GM23338 (cell line): Measurements from ENCODE around the gene USP24. TPM values are rescaled to one million over a fixed set of nuclear protein-coding genes. Genes with fewer than 3 reads are reported as not detected.

Source experiments
- ATAC-seq: fragments of 200-7000 bp; cut with Tn5 transposase; 3 replicates; pipeline ENCODE4 v1.9.1; 2020
- DNase-seq: peaks from one replicate; pipeline ENCODE4 v3.0.0-alpha.2; 2015; ENCODE audit warnings: low spot score
- H2AFZ ChIP-seq: fragments of 200-600 bp; sonication (generic); 2 replicates; pipeline ENCODE4 v1.8.0; 2016; ENCODE audit warnings: antibody characterized with exemption, mild to moderate bottlenecking, moderate library complexity
- H3F3A ChIP-seq: fragments of 200-600 bp; sonication (generic); replicated peaks from 2 replicates; pipeline ENCODE4 v1.8.0; 2017; ENCODE audit warnings: antibody characterized with exemption, mixed run types, low read depth
- H3K27ac ChIP-seq: fragments of 200-600 bp; sonication (generic); 2 replicates; pipeline ENCODE4 v1.6.1; 2016; ENCODE audit warnings: low read depth
- H3K27me3 ChIP-seq: fragments of 200-600 bp; sonication (generic); 2 replicates; pipeline ENCODE4 v1.8.0; 2016; ENCODE audit warnings: mild to moderate bottlenecking, mixed run types, moderate library complexity; ENCODE audit not compliant: insufficient read depth
- H3K36me3 ChIP-seq: fragments of 200-600 bp; sonication (generic); 2 replicates; pipeline ENCODE4 v1.8.0; 2016; ENCODE audit warnings: mild to moderate bottlenecking; ENCODE audit not compliant: insufficient read depth
- H3K4me1 ChIP-seq: fragments of 200-600 bp; sonication (generic); 2 replicates; pipeline ENCODE4 v1.8.0; 2016; ENCODE audit warnings: mild to moderate bottlenecking, moderate library complexity; ENCODE audit not compliant: insufficient read depth
- H3K4me2 ChIP-seq: fragments of 200-600 bp; sonication (generic); 2 replicates; pipeline ENCODE4 v1.7.1; 2017; ENCODE audit warnings: mixed run types
- H3K4me3 ChIP-seq: fragments of 200-600 bp; sonication (generic); 2 replicates; pipeline ENCODE4 v1.6.1; 2016; ENCODE audit warnings: mixed run types
- H3K79me2 ChIP-seq: fragments of 200-600 bp; sonication (generic); replicated peaks from 2 replicates; pipeline ENCODE4 v1.8.0; 2017; ENCODE audit warnings: mild to moderate bottlenecking; ENCODE audit not compliant: insufficient read depth
- H3K9me2 ChIP-seq: fragments of 200-600 bp; sonication (generic); 2 replicates; pipeline ENCODE4 v1.8.0; 2017; ENCODE audit not compliant: insufficient read depth
- H4K20me1 ChIP-seq: fragments of 200-600 bp; sonication (generic); replicated peaks from 2 replicates; pipeline ENCODE4 v1.8.0; 2017; ENCODE audit warnings: mild to moderate bottlenecking; ENCODE audit not compliant: insufficient read depth
- H3K27ac Mint-ChIP-seq: 2 replicates; pipeline ENCODE4 v1.8.0; 2020; ENCODE audit warnings: inconsistent platforms, mild to moderate bottlenecking, moderate library complexity, mixed read lengths
- H3K27me3 Mint-ChIP-seq: 3 replicates; pipeline ENCODE4 v1.8.0; 2022; ENCODE audit warnings: low read depth, mild to moderate bottlenecking, moderate library complexity, mixed read lengths, inconsistent platforms; ENCODE audit not compliant: insufficient read depth, poor library complexity
- H3K36me3 Mint-ChIP-seq: 3 replicates; pipeline ENCODE4 v1.8.0; 2021; ENCODE audit warnings: low read depth, mild to moderate bottlenecking, inconsistent platforms, moderate library complexity, mixed read lengths
- H3K4me1 Mint-ChIP-seq: 3 replicates; pipeline ENCODE4 v1.8.0; 2020; ENCODE audit warnings: mild to moderate bottlenecking, inconsistent platforms, mixed read lengths
- H3K4me3 Mint-ChIP-seq: 3 replicates; pipeline ENCODE4 v1.8.0; 2021; ENCODE audit warnings: moderate library complexity, mild to moderate bottlenecking, inconsistent platforms, mixed read lengths
- H3K9me3 Mint-ChIP-seq: 3 replicates; pipeline ENCODE4 v1.8.0; 2020; ENCODE audit warnings: moderate library complexity, mild to moderate bottlenecking, inconsistent platforms, mixed read lengths
- EZH2 ChIP-seq: fragments of 200-600 bp; sonication (generic); IDR thresholded peaks from one replicate; pipeline ENCODE4 v1.8.0; 2017; ENCODE audit warnings: antibody characterized with exemption, mild to moderate bottlenecking, low read depth; ENCODE audit not compliant: unreplicated experiment
- EZH2phosphoT487 ChIP-seq: fragments of 200-600 bp; sonication (generic); IDR thresholded peaks from one replicate; pipeline ENCODE4 v1.8.1; 2018; ENCODE audit warnings: antibody characterized with exemption; ENCODE audit not compliant: unreplicated experiment
- NANOG ChIP-seq: IDR thresholded peaks from 2 replicates; pipeline ENCODE4 v1.6.1; 2016; ENCODE audit warnings: antibody characterized with exemption, borderline replicate concordance
- ZNF331 ChIP-seq: fragments of 250-450 bp; sonication (Bioruptor Pico); IDR thresholded peaks from 2 replicates; pipeline ENCODE4 v1.5.0; 2020; ENCODE audit warnings: low read depth, mild to moderate bottlenecking, moderate library complexity
- ZNF462 ChIP-seq: fragments of 250-450 bp; sonication (Bioruptor Pico); IDR thresholded peaks from 2 replicates; pipeline ENCODE4 v1.5.0; 2020; ENCODE audit warnings: mild to moderate bottlenecking, moderate library complexity
- polyA plus RNA-seq: library from polyadenylated mRNA; unstranded; fragments of >200 nt; fragmentation: Nextera tagmentation; extraction: Ambion mirVana; gene quantifications from 2 replicates; pipeline ENCODE4 v1.2.1, GENCODE V29; 2016
- total RNA-seq: library from RNA; depleted of rRNA; stranded (reverse); fragments of >200 nt; shearing (Covaris generic); gene quantifications from 2 replicates; pipeline ENCODE4 v1.2.3, GENCODE V29; 2014
- TF ChIP-seq, protein P1 (sequence below): IDR thresholded peaks from 2 replicates; pipeline ENCODE4 v1.6.1; 2016; ENCODE audit warnings: antibody characterized with exemption
- TF ChIP-seq, protein P2 (sequence below): IDR thresholded peaks from one replicate; pipeline ENCODE4 v1.6.1; 2018; ENCODE audit warnings: antibody characterized with exemption; ENCODE audit not compliant: unreplicated experiment

USP24 gene
- total and polyA plus RNA-seq, 2 experiments from 2014 or later, result 12.1 to 32.6 TPM

- DNase-seq (no peak), ATAC-seq (no peak)
- peaks cover 2% of the 10 kb centered on the region for H3K27me3 Mint-ChIP-seq
- TF ChIP-seq ZNF331 (CRISPR knock-in tag) (no peak), NANOG (no peak), EZH2phosphoT487 (no peak), ZNF462 (CRISPR knock-in tag) (no peak)
- TF ChIP-seq, protein P1, sequence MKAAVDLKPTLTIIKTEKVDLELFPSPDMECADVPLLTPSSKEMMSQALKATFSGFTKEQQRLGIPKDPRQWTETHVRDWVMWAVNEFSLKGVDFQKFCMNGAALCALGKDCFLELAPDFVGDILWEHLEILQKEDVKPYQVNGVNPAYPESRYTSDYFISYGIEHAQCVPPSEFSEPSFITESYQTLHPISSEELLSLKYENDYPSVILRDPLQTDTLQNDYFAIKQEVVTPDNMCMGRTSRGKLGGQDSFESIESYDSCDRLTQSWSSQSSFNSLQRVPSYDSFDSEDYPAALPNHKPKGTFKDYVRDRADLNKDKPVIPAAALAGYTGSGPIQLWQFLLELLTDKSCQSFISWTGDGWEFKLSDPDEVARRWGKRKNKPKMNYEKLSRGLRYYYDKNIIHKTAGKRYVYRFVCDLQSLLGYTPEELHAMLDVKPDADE, result no peak
- no peaks in the 10 kb centered on the region for H3K36me3 ChIP-seq
- no peak overlapping the region for H3K27ac Mint-ChIP-seq
- H3K4me3 ChIP-seq, result no peak overlapping the region
- no peaks in the 10 kb centered on the region for H3K9me2 ChIP-seq
- no peaks in the 10 kb centered on the region for H3K4me1 ChIP-seq
- peaks cover 3% of the 10 kb centered on the region; the same call in 2 of the 3 replicates for H3K4me1 Mint-ChIP-seq
- H3K9me3 Mint-ChIP-seq, result no peaks in the 10 kb centered on the region
- no peak overlapping the region for H3K4me3 Mint-ChIP-seq
- no peaks in the 10 kb centered on the region for H3F3A ChIP-seq
- H3K27ac ChIP-seq, result no peak overlapping the region
- H3K36me3 Mint-ChIP-seq, result no peaks in the 10 kb centered on the region
- no peaks in the 10 kb centered on the region for H3K79me2 ChIP-seq
- H4K20me1 ChIP-seq, result no peaks in the 10 kb centered on the region
- H2AFZ ChIP-seq, result 0 out of 2 replicates have a peak overlapping the region, but pooled peaks have one; percentile 38
- H3K4me2 ChIP-seq, result no peak overlapping the region
- H3K27me3 ChIP-seq, result no peaks in the 10 kb centered on the region
These were observed 28.5 kb upstream of the USP24 start for GRCh38 chr1:55243655-55244054.

GRCh38 chr1:55239548-55239947 is 24.4 kb upstream of the USP24 start:
- no peak overlapping the region for H2AFZ ChIP-seq
- H3K4me3 ChIP-seq, result no peak overlapping the region
- no peaks in the 10 kb centered on the region for H3K79me2 ChIP-seq
- no peak overlapping the region for H3K4me2 ChIP-seq
- no peak for DNase-seq
- peaks cover 3% of the 10 kb centered on the region; the same call in 2 of the 3 replicates for H3K4me1 Mint-ChIP-seq
- H3K27ac ChIP-seq, result no peak overlapping the region
- no peak for ATAC-seq
- peaks cover 2% of the 10 kb centered on the region for H3K27me3 Mint-ChIP-seq
- no peaks in the 10 kb centered on the region for H3K36me3 ChIP-seq
- no peaks in the 10 kb centered on the region for H3K9me2 ChIP-seq
- H3K9me3 Mint-ChIP-seq, result no peaks in the 10 kb centered on the region
- H3K27me3 ChIP-seq, result no peaks in the 10 kb centered on the region
- no peaks in the 10 kb centered on the region for H3F3A ChIP-seq
- no peaks in the 10 kb centered on the region for H3K4me1 ChIP-seq
- no peak overlapping the region for H3K4me3 Mint-ChIP-seq
- H3K36me3 Mint-ChIP-seq, result no peaks in the 10 kb centered on the region
- no peak overlapping the region for H3K27ac Mint-ChIP-seq
- no peaks in the 10 kb centered on the region for H4K20me1 ChIP-seq
- TF ChIP-seq, protein P2, sequence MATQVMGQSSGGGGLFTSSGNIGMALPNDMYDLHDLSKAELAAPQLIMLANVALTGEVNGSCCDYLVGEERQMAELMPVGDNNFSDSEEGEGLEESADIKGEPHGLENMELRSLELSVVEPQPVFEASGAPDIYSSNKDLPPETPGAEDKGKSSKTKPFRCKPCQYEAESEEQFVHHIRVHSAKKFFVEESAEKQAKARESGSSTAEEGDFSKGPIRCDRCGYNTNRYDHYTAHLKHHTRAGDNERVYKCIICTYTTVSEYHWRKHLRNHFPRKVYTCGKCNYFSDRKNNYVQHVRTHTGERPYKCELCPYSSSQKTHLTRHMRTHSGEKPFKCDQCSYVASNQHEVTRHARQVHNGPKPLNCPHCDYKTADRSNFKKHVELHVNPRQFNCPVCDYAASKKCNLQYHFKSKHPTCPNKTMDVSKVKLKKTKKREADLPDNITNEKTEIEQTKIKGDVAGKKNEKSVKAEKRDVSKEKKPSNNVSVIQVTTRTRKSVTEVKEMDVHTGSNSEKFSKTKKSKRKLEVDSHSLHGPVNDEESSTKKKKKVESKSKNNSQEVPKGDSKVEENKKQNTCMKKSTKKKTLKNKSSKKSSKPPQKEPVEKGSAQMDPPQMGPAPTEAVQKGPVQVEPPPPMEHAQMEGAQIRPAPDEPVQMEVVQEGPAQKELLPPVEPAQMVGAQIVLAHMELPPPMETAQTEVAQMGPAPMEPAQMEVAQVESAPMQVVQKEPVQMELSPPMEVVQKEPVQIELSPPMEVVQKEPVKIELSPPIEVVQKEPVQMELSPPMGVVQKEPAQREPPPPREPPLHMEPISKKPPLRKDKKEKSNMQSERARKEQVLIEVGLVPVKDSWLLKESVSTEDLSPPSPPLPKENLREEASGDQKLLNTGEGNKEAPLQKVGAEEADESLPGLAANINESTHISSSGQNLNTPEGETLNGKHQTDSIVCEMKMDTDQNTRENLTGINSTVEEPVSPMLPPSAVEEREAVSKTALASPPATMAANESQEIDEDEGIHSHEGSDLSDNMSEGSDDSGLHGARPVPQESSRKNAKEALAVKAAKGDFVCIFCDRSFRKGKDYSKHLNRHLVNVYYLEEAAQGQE, result no peak
- TF ChIP-seq, protein P1, result no peak
- TF ChIP-seq EZH2phosphoT487, result no peak
- TF ChIP-seq EZH2, result no peak
